Upper lobe of left lung (tissue), 6 donors: Measurements from ENCODE around the gene LARP6. TPM values are rescaled to one million over a fixed set of nuclear protein-coding genes. Genes with fewer than 3 reads are reported as not detected.
"Not testable (repeated sequence)": the region's sequence is repeated elsewhere in the genome, so short reads cannot be mapped to it uniquely, and the experiment has no call there.

Source experiments
- ATAC-seq, 2 donors: fragments of 200-7000 bp; cut with Tn5 transposase; one replicate each; pipeline ENCODE4 v1.9.1; 2022; ENCODE audit warnings: mild to moderate bottlenecking in 2 of 2, moderate library complexity in 2 of 2; ENCODE audit not compliant: low FRiP score in 2 of 2
- DNase-seq, 2 donors: peaks; one replicate each; pipeline ENCODE4 v3.0.0-alpha.2; 2019 to 2020
- H3K27ac ChIP-seq, 4 donors: fragments of 200-600 bp; sonication (generic); one replicate each; pipeline ENCODE4 v1.5.1; 2016 to 2019
- H3K27me3 ChIP-seq, 4 donors: fragments of 200-600 bp; sonication (generic); one replicate each; pipeline ENCODE4 v1.5.1; 2017 to 2019
- H3K36me3 ChIP-seq, 4 donors: fragments of 200-600 bp; sonication (generic); one replicate each; pipeline ENCODE4 v1.5.1; 2016 to 2019
- H3K4me1 ChIP-seq, 4 donors: fragments of 200-600 bp; sonication (generic); one replicate each; pipeline ENCODE4 v1.5.1; 2018 to 2019
- H3K4me3 ChIP-seq, 4 donors: fragments of 200-600 bp; sonication (generic); one replicate each; pipeline ENCODE4 v1.5.1; 2017 to 2019; ENCODE audit warnings: mild to moderate bottlenecking in 2 of 4, moderate library complexity in 1 of 4
- H3K9me3 ChIP-seq, 4 donors: fragments of 200-600 bp; sonication (generic); one replicate each; pipeline ENCODE4 v1.5.1; 2018 to 2019
- EP300 ChIP-seq, 4 donors: sonication (generic); formaldehyde crosslinking; IDR thresholded peaks; one replicate each; pipeline ENCODE4 v1.5.1; 2017; ENCODE audit warnings: antibody characterized with exemption in 4 of 4, control low read depth in 2 of 4
- POLR2A ChIP-seq, 4 donors: fragments of 450-650 bp; IDR thresholded peaks; one replicate each; pipeline ENCODE4 v1.5.1; 2016 to 2017; ENCODE audit warnings: antibody characterized with exemption in 4 of 4, mild to moderate bottlenecking in 2 of 4
- POLR2AphosphoS5 ChIP-seq, 2 donors: sonication (generic); formaldehyde crosslinking; IDR thresholded peaks; one replicate each; pipeline ENCODE4 v1.5.1; 2017; ENCODE audit warnings: antibody characterized with exemption in 2 of 2
- WGBS, 2 donors: methylation state at CpG; one replicate each; pipeline ENCODE4 v1.1.5; 2017 to 2018; 5-methylcytosine and 5-hydroxymethylcytosine counted together
- total RNA-seq, 6 donors: library from RNA; depleted of rRNA in 4 of 6; stranded (reverse); fragments of >200 nt in 4 of 6; gene quantifications; one replicate each; pipeline versions ENCODE4 v1.1.0 to v1.2.1, GENCODE V29; 2016 to 2021
- TF ChIP-seq, protein P1 (sequence below), 6 experiments: fragments of 450-650 bp in 4 of 6; fragments of 200-600 bp in 2 of 6; sonication (generic) in 2 of 6; IDR thresholded peaks; one replicate each; pipeline ENCODE4 v1.5.1; 2016 to 2019; ENCODE audit warnings: antibody characterized with exemption in 6 of 6
- donor health status: DM: no; HTN: no; CAD: no; lungs with moderate emphysema.
- donor health status: DM: no; HTN: yes; CAD: no; lungs with severe emphysema.

LARP6 gene
- total RNA-seq, 6 donors from 2014 or later = 1.0 to 12.0 (median 5.2) TPM

DNA sequence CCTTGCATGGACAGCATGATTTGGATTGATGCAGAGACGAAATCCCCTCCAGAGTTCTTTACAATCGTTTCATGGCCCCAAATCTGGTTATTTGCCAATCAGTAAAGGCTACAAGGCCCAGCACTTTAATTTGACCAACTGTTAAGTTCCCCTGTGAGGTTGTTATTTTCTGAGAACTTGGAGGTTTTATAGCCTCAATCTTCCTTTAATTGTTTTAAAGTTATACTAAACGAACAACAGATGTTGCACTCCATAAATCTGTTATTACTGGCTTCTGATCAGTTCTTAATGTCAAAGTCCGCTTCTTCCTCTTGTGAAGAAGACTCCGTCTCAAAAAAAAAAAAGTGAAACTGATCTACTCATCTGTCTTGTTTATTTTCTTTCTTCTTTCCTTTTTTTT is 30.8 kb downstream of the LARP6 start:
- Histone ChIP-seq H3K4me1 (peaks cover 16 to 24% (median 19%) of the 10 kb centered on the region in 4 donors), H3K4me3 (no peak overlapping the region), H3K27me3 (no peaks in the 10 kb centered on the region), H3K36me3 (no peaks in the 10 kb centered on the region), H3K27ac (no peak overlapping the region), H3K9me3 (no peaks in the 10 kb centered on the region)
- ATAC-seq (no peak), DNase-seq (no peak)
- 64 to 65% methylated on average over 5 of the region's 5 CpGs for WGBS, 2 donors
- TF ChIP-seq, protein P1, sequence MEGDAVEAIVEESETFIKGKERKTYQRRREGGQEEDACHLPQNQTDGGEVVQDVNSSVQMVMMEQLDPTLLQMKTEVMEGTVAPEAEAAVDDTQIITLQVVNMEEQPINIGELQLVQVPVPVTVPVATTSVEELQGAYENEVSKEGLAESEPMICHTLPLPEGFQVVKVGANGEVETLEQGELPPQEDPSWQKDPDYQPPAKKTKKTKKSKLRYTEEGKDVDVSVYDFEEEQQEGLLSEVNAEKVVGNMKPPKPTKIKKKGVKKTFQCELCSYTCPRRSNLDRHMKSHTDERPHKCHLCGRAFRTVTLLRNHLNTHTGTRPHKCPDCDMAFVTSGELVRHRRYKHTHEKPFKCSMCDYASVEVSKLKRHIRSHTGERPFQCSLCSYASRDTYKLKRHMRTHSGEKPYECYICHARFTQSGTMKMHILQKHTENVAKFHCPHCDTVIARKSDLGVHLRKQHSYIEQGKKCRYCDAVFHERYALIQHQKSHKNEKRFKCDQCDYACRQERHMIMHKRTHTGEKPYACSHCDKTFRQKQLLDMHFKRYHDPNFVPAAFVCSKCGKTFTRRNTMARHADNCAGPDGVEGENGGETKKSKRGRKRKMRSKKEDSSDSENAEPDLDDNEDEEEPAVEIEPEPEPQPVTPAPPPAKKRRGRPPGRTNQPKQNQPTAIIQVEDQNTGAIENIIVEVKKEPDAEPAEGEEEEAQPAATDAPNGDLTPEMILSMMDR (IDR thresholded peaks at IDR 0.05) = no peak
- TF ChIP-seq EP300 (IDR thresholded peaks at IDR 0.05) (no peak), POLR2A (IDR thresholded peaks at IDR 0.05) (no peak), POLR2AphosphoS5 (IDR thresholded peaks at IDR 0.05) (no peak)

DNA sequence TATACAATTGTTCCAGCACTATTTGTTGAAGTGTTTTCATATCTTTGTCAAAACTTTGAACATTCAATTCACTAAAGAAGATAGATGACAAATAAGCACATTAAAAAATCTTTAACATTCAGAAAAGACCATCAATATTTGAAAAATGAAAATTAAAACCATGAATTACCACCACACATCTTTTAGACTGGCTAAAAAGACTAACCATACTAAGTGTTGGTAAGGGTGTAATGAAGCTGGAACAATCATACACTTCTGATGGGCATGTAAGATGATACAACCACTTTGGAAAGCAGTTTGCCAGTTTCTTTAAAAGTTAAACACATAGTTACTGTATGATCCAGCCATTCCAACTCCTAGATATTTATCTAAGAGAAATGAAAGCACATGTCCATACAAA is 33.7 kb downstream of the LARP6 start:
- Histone ChIP-seq H3K36me3 (no peaks in the 10 kb centered on the region), H3K27me3 (no peaks in the 10 kb centered on the region), H3K9me3 (no peaks in the 10 kb centered on the region), H3K27ac (no peak overlapping the region), H3K4me3 (no peak overlapping the region), H3K4me1 (peaks cover 4 to 7% (median 6%) of the 10 kb centered on the region in 4 donors)
- DNase-seq (no peak), ATAC-seq (no peak)
- TF ChIP-seq POLR2AphosphoS5 (IDR thresholded peaks at IDR 0.05) (no peak), EP300 (IDR thresholded peaks at IDR 0.05) (no peak), POLR2A (IDR thresholded peaks at IDR 0.05) (no peak)
- TF ChIP-seq, protein P1 (IDR thresholded peaks at IDR 0.05) = no peak

DNA sequence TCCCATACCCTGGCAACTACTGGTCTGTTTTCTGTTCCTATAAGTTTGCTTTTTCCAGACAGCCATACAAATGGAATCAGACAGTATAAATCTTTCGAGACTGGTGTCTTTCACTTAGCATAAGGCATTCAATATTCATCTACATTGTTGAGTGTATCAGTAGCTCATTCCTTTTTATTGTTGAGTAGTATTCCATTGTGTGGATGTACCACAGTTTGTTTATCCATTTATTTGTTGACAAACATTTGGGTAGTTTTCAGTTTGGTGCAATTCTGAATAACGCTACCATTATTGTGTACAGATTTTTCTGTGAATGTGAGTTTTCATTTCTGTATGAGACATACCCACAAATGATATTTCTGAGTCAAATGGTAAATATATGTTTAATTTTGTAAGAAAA is 35.4 kb downstream of the LARP6 start:
- Histone ChIP-seq H3K27me3 (no peaks in the 10 kb centered on the region), H3K4me3 (no peak overlapping the region), H3K36me3 (no peaks in the 10 kb centered on the region), H3K4me1 (no peaks in the 10 kb centered on the region), H3K27ac (no peak overlapping the region), H3K9me3 (no peaks in the 10 kb centered on the region)
- DNase-seq (no peak), ATAC-seq (no peak)
- TF ChIP-seq, protein P1 (IDR thresholded peaks at IDR 0.05) = no peak
- no peak for TF ChIP-seq POLR2A (IDR thresholded peaks at IDR 0.05)
- WGBS, 2 donors = 90 to 98% methylated on average over 2 of the region's 2 CpGs

DNA sequence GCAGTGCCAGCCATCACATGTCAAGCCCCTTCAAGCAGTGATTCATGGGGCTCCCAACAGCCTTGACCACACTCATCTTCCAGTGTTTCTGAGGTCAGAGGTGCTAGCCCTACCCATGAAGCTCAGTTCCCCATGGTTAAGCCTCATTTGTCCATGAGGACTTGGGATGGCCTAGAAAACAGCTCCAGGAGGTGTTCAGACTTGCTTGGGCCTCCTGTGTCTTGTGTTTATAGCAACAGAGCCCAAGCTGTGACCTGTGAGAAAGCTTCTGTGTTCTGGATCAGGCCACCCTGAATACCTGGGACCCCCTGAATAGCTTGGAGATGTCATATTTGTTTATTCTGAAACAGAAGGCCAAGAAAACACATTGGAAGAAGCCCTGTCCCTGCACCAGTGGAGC is 36.7 kb downstream of the LARP6 start:
- H3K27ac ChIP-seq = no peak overlapping the region
- H3K4me1 ChIP-seq = peaks cover 0 to under 1% (median 0%) of the 10 kb centered on the region in 4 donors
- no peak for TF ChIP-seq EP300 (IDR thresholded peaks at IDR 0.05)
- no peak for TF ChIP-seq POLR2AphosphoS5 (IDR thresholded peaks at IDR 0.05)
- no peak for TF ChIP-seq POLR2A (IDR thresholded peaks at IDR 0.05)
- TF ChIP-seq, protein P1 (IDR thresholded peaks at IDR 0.05) = no peak
- H3K9me3 ChIP-seq = no peaks in the 10 kb centered on the region
- ATAC-seq (no peak), DNase-seq (no peak)
- H3K4me3 ChIP-seq = no peak overlapping the region
- no peaks in the 10 kb centered on the region for H3K27me3 ChIP-seq
- H3K36me3 ChIP-seq = no peaks in the 10 kb centered on the region

DNA sequence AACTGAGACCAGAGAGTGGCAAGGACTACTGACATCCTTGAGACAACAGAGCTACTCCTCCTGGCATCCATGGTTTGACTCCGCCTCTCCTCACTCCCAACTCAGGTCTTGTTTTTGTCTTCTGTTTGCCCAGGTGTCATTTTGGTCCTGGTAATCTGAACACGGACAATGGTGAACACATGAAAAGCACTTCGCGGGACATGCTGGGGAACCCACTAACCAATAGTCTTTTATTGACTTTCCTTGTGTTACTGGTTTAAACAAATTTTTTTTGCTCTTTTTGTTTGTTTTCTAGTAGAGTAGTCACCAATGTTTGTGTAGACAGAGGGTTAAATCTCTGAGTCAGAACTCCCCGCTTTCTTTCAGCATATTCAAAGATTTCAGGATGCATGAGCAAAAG is 38.4 kb downstream of the LARP6 start:
- no peaks in the 10 kb centered on the region for H3K9me3 ChIP-seq
- ATAC-seq (no peak), DNase-seq (no peak)
- H3K4me1 ChIP-seq = peaks cover 0 to 13% (median 9%) of the 10 kb centered on the region in 4 donors
- 80 to 82% methylated on average over 5 of the region's 5 CpGs for WGBS, 2 donors
- no peak for TF ChIP-seq EP300 (IDR thresholded peaks at IDR 0.05)
- TF ChIP-seq POLR2AphosphoS5 (IDR thresholded peaks at IDR 0.05) = no peak
- TF ChIP-seq, protein P1 (IDR thresholded peaks at IDR 0.05) = no peak
- TF ChIP-seq POLR2A (IDR thresholded peaks at IDR 0.05) = no peak
- no peak overlapping the region for H3K4me3 ChIP-seq
- H3K27ac ChIP-seq = no peak overlapping the region
- no peaks in the 10 kb centered on the region for H3K36me3 ChIP-seq
- H3K27me3 ChIP-seq = no peaks in the 10 kb centered on the region

DNA sequence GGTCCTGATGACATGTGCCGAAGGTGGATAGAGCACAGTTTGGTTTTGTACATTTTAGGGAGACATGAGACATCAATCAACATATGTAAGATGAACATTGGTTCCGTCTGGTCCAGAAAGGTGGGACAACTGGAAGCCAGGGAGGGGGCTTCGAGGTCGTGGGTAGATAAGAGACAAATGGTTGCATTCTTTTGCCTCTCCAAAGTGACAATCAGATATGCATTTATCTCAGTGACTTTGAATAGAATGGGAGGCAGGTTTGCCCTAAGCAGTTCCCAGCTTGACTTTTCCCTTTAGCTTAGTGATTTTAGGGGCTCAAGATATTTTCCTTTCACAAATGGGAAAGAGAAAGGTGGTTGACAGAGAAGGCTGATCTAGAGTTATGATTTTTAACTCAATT is 38.9 kb downstream of the LARP6 start:
- H3K27ac ChIP-seq, H3K27me3 ChIP-seq, H3K4me3 ChIP-seq, DNase-seq, H3K36me3 ChIP-seq, H3K9me3 ChIP-seq, ATAC-seq: not testable (repeated sequence)
- WGBS, 2 donors = 60 to 68% methylated on average over 4 of the region's 4 CpGs
- H3K4me1 ChIP-seq = peaks cover 0 to 13% (median 9%) of the 10 kb centered on the region in 4 donors
